NCI-H1105 (cell line): Measurements from ENCODE around the gene VPS4B.
"Not testable (repeated sequence)": the region's sequence is repeated elsewhere in the genome, so short reads cannot be mapped to it uniquely, and the experiment has no call there.

Source experiments
- DNase-seq: peaks from one replicate; lab custom pipeline; 2025; lab: John Stamatoyannopoulos, UW

The VPS4B gene

DNA sequence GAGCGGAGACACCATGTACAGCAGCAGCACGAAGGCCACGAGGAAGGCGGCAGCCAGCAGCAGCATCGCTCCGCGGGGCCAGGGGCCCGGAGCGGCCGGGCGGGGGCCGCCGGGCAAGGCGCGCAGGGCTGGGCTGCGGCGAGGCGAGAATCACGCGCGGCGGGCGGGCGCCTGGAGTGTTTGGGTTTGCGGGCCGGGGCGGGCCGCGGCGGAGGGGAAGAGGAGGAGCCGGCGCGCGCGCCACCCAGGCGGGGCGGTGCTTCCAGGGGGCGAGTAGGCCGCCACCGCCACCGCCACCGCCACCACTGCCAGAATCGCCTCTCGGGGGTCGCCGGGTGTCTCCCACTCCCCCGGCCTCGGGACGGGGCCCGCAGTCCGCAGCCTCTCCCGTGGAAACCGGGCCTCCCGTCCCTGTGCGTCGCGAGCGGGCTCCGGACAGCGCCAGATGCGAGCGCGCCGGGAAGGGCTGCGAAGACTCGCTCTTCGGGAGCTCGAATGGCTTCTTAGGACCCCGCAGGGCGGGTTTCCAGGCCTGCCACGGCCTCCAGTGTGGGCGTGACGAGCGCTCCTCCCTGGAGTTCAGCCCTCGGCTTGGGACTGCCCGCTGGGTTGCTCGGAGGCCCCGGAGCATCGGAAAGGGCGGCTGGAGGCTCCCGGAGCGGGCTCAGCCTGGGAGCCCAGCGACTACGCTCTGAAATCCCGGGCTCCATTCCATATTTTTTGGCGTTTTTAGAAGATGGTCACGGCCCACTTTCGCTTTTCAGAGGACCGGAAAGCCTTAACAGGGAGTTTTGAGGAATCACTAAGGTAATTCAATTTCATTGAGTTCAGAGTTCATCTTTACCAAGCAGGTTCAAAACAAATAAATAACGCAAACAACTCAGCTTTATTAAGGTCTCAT lies 55.0 kb downstream of the VPS4B start, which contains the start of gene KDSR:
Gene KDSR (minus strand): TSS at position 154 of the 901 bp plus-strand sequence. CDS start 88 bp downstream, at position 66.
- peak; percentile 98 for DNase-seq

DNA sequence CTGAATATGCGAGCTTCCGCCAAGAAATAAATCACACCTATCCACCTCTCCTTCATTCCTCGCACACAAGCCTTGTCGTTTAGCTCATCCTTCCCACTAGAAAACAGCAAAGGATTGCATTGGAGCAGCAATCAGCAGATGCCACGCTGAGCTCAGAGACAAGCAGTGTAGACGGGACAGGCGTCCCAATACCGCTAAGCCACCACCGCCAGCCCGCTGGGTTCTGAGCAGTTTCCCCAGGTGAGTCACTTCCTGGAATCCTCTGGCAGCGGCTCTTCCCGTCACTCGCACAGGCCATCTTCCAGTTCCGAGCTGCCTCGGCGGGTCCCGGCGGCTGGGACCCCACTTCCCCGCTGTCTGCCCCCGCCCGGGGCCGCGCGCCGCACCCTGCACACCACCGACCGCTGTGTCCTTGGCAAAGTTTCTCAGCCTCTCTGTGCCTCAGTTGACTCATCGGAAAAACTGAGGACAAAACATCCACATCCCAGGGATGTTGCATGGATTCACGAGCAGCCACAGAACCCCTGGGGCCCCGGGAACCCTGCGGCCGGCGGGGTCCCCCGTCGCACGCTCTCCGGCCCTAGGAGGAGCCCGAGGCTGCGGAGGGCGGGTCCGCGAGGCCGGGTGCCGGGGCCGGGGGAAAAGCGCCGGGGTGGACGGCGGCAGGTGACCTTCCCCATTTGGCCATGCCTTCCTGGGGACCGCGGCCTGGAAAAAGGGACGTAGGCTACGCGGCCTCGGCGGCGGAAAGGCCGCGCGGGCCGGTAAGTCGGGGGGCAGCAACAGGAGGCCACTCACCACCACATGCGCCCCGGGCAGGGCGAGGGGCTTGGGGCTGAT lies 55.8 kb downstream of the VPS4B start:
- peak; percentile 14 for DNase-seq

DNA sequence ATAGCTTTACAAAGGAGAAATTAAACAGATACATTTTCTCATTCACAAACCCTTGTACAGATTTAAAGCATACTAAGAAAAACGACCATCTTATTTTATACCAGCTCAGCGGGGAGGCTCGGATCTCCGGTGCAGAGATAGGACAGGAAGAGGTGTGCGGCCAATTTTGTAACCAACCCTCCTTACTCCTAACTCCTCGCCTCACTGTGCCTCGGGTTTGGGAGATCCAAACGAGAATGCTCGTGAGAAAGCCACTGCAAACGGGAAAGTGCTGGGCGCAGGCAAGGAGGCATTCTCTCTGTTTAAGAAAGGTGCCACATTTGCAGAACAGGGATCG lies 56.4 kb downstream of the VPS4B start:
- no peak for DNase-seq

DNA sequence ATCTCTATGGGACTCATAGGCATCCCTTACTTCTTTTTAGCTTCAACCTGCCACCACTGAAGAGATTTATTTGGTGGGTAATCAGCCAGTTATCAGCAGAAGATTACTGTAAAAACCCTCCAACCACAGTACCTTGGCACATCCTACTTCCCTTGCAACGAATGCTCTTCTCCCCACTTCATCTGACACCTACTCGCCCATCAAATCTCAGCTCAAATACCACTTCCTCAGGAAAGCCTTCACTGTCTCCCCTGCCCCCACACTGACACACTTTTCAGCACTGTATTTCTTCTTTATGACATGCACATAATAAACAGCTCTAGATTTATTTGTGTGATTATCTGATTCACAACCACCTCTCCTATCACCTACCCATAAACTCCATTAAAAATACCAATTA lies 58.3 kb downstream of the VPS4B start:
- no peak for DNase-seq

DNA sequence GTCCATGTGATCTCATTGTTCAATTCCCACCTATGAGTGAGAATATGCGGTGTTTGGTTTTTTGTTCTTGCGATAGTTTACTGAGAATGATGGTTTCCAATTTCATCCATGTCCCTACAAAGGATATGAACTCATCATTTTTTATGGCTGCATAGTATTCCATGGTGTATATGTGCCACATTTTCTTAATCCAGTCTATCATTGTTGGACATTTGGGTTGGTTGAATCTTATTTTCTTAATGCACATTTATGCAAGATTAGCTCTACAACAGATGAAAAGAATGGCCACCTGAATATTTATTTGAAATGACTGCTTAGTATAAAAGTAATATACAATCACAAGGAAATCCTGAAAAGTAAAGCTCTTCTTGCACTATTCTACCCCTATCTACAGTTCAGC lies 58.9 kb downstream of the VPS4B start:
- not testable (repeated sequence) for DNase-seq

DNA sequence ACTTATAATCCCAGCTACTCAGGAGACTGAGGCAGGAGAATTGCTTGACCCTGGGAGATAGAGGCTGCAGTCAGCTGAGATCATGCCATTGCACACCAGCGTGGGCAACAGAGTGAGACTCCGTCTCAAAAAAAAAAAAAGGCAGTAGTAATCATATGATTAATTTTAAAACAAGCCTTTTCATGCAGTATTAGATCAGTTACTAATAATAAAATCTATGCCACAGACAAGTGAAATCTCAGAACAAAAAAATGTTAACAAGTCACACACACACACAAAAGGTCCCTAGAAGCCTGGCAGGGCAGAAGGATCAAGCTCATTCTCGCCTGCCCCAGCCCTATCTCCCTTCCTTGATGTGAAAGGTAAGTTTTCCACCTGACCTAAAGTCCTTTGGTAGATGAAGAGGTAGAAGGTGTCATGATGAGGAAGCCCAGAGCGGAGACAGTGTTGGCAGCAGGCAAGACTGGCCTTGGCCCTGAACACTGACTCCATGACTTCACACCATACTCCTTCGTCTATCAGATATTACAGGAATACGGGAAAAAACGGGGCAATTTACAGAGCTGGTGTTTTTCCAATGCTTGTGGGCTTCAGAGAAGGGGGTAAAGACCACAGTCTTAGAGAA lies 65.9 kb downstream of the VPS4B start:
- DNase-seq, result no peak

DNA sequence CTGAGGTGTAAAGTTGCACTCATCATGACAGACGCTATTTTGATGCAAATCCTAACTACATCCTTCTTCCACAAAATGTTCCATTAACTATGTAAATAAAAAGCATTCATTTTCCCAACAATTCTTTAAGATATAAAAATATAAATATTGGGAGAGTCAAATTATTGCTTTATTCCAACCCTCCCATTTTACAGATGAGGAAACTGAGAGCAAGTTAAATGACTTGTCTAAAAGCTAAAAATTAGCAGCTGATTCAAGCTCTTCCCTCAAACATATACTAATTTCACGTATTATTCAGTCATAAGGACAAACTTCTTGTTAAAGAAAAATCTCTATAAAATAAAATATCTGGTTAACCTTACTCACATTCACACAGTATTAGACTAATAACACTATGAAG lies 72.0 kb downstream of the VPS4B start:
- DNase-seq, result no peak

DNA sequence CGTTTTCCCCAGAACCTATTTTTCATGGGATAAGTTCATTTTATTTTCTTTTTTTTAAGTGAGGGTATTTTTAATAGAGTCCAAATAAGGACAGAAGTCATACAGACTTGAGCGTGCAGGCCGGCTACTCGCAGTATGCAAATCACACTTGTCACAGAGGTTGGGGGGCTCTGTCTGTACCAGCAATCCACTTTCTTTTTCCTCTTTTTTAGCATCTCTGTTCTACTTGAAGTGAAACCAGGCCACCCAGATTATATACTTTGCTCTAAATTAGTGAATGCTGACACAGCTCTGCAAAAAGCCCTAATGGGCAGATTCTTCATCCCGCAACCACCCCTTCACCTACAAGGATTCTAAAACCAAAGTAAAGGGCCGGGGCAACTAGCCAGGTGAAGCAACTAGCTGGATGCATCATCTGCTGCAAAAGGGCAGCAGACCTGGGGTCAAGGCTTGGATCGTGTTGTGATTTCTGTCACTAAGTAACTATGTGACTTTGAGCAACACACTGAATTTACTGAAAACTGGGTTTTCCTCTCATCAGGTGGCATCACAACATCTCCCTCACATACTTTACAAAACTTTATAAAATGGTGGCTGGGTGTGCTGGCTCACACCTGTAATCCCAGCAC lies 73.7 kb downstream of the VPS4B start:
- DNase-seq, result no peak

DNA sequence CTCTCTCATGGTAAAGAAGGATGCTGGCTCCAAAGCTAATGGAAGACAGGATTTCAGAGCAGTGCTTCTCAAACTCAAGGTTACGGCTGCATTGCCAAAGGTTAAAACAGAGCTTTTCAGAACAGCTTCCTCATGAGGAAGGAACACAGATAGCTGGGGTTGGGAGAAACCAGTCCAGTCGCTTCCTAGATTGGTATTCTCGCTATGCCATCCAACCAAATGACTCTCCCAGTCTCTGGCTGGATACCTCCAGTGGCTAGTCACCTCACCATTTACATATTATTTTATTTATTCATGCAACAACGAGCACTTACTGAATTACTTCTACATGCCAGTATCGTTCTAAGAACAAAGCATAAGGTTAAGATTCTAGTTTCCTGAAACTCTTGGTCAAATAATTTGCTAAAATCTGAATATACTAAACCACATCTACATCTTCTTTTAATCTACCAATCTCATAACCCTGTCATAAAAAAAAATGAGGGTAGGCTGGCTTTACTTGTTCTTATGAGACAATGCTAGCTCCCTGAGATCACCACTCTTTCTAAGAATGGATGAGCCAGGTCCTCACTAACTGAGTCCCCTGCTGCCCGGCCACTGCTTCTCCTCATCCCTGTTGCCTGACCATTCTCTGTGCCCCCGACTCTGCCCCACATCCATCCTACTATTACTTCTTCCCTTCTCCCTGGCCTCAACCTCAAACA lies 75.6 kb downstream of the VPS4B start:
- no peak for DNase-seq

DNA sequence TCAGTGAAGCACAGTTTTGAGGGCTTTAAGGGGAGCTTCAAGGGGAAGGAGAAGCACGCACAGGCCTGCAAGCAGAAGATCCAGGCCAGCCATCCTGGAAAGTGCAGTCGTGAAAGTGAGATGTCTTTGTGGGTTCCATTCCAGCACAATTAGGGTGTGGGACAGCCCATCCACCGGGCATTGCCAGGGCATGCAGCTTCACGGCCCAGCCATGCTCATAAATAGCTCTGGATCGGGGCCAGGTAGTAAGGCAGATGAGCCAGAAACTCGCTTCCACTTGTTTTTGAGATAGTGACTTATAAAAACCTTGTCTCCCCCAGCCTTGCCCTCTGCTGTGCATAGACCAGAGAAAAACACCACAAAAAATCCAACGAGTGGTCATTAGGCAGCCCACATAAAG lies 76.2 kb downstream of the VPS4B start:
- DNase-seq, result peak; percentile 12

DNA sequence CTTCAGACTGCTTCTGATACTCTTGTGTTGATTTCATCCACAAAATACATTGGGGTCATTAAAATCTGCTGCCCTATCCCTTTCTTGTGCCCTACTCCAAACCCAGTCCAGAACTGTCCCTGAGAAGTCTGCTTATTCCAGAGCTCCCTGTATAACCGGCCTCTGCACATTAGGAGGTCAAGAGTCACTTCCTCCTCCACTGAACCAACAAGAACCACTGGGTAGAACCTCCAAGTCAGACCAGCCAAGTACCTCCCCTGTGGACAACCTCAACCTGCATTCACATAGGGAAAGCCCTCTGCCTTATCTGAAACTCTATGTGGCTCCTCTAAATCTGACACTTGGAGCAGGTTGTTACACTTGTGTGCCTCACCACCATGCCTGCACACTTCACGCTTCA lies 77.4 kb downstream of the VPS4B start:
- no peak for DNase-seq

DNA sequence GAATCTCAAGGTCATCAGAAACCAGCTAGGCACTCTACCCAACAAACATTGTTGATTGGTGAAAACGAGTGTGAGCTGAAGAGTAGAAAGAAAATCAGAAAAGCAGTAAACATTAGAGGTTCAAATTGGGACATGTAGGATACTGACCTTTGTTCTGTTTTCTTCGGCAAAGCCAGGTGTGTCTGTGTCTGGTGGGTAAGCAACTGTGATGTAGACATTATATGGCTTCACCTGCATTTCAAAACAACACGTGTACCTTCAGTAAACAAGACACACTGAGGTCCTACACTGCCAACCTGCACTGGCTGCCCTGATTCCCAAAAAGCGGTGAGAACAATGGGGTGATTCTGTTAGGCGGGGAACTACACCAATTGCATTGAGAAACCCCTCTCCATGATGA lies 78.0 kb downstream of the VPS4B start:
- no peak for DNase-seq

DNA sequence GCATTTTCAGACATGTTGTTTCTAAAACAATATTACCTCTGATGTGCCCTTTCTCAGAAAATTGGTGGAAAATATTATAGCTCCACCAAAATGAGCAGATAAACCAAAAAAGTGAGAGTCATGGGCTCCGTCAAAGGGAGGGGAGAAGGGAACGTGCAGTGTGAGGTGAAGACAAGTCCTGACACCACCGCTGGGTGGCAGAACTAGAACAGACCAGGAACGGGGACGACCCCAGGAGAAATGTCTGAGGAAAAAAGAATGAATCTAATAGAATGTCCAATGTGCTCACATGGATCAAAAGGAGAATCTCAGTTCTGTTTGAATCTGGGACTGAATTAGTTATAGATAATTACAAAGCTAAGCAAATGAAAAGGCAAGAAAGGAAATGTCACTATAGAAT lies 80.1 kb downstream of the VPS4B start:
- no peak for DNase-seq

DNA sequence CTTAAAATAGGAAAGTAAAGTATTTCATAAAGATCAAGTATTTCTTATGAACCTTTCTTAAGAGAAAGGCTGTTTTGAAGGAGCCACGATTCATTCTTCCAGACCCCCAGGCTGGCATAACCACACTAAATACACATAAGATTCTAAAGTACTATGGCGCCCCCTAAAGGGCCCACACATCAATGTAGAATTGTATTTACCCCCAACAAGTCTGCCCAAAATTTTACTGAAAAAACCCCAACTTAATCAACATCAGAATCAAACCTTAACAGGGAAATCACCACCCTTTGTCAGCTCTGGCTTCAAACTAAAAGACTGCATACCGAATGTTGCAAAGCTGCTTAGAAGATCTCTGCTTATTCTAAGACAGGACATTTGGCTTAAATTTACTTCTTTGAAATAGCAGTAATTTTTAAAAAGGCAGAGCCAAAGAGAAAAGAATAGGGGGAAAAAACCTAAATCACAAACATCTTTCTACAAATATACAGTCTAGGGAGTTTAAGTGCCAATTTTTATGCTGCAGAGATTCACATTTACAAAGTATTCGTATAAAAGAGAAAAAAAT lies 82.3 kb downstream of the VPS4B start:
- DNase-seq, result peak; percentile 46
